K562 (cell line): ENCODE data around the gene SERPINB5. TPM values are rescaled to one million over a fixed set of nuclear protein-coding genes. Genes with fewer than 3 reads are reported as not detected.

Source experiments
- ATAC-seq: fragments of 200-7000 bp; cut with Tn5 transposase; 3 replicates; pipeline ENCODE4 v1.9.1; 2020; ENCODE audit warnings: moderate library complexity
- BruUV-seq: library from RNA; stranded (reverse); fragments of 400-500 nt; replicated peaks from 2 replicates; lab custom pipeline; 2021; lab: Mats Ljungman, UMichigan
- CTCF ChIA-PET: fragments of 300-600 bp; formaldehyde crosslinking; extraction: SDS; loops from one replicate; lab custom pipeline; 2021; ENCODE audit warnings: low intra/inter-chr PET ratio; lab: Yijun Ruan, JAX
- POLR2A ChIA-PET: fragments of 300-600, 350-650 bp; sonication (Branson Sonifier 250); formaldehyde crosslinking; extraction: SDS; loops from one replicate; lab custom pipeline; 2021; ENCODE audit warnings: antibody characterized with exemption, inconsistent platforms; lab: Yijun Ruan, JAX
- DNase-seq, 4 experiments: peaks; one replicate each; pipeline versions ENCODE4 v3.0.0 to v3.0.0-alpha.2; 2011 to 2018; ENCODE audit warnings: low spot score in 3 of 4, mixed read lengths in 3 of 4; ENCODE audit errors: extremely low read depth in 1 of 4
- FAIRE-seq: peaks from 2 replicates; lab custom pipeline; 2011; peaks lifted over from hg19 to GRCh38; lab: Jason Lieb, UNC
- H2AFZ ChIP-seq: 2 replicates; pipeline ENCODE4 v1.6.0; 2011; ENCODE audit warnings: low read depth, low read length, control low read depth, inconsistent platforms
- H3K27ac ChIP-seq: fragments of 200-600 bp; 3 replicates; pipeline ENCODE4 v1.8.0; 2011; ENCODE audit warnings: low read depth, mild to moderate bottlenecking, control low read depth, inconsistent platforms, low read length, moderate library complexity, mixed read lengths; ENCODE audit errors: extremely low read depth
- H3K27me3 ChIP-seq, 2 experiments: fragments of 300-600 bp in 1 of 2; 2 replicates in 1 of 2; 3 replicates in 1 of 2; pipeline versions ENCODE4 v1.6.0 to v1.8.0; 2011; ENCODE audit warnings: inconsistent platforms in 2 of 2, low read length in 2 of 2, mild to moderate bottlenecking in 1 of 2, mixed read lengths in 1 of 2, moderate library complexity in 1 of 2; ENCODE audit not compliant: control insufficient read depth in 2 of 2, insufficient read depth in 2 of 2
- H3K36me3 ChIP-seq: fragments of 300-600 bp; 3 replicates; pipeline ENCODE4 v1.8.0; 2011; ENCODE audit warnings: mild to moderate bottlenecking, low read length, inconsistent platforms; ENCODE audit not compliant: control insufficient read depth, insufficient read depth
- H3K4me1 ChIP-seq, 2 experiments: fragments of 200-600 bp in 1 of 2; replicated peaks in 1 of 2; 2 replicates in 1 of 2; 3 replicates in 1 of 2; pipeline versions ENCODE4 v1.5.1 to v1.8.0; 2011; ENCODE audit warnings: inconsistent platforms in 2 of 2, low read length in 2 of 2, mild to moderate bottlenecking in 1 of 2, mixed read lengths in 1 of 2, moderate library complexity in 1 of 2; ENCODE audit not compliant: control insufficient read depth in 2 of 2, insufficient read depth in 2 of 2
- H3K4me2 ChIP-seq: 2 replicates; pipeline ENCODE4 v1.6.1; 2011; ENCODE audit warnings: low read length, control low read depth, inconsistent platforms, mixed read lengths; ENCODE audit not compliant: insufficient read depth
- H3K4me3 ChIP-seq: fragments of 200-600 bp; sonication (generic), shearing (Covaris generic); 2 replicates; pipeline ENCODE4 v1.5.1; 2016; ENCODE audit warnings: control low read depth, inconsistent platforms
- H3K79me2 ChIP-seq: fragments of 200-600 bp; 3 replicates; pipeline ENCODE4 v1.8.0; 2011; ENCODE audit warnings: low read length, inconsistent platforms; ENCODE audit not compliant: control insufficient read depth, insufficient read depth
- H3K9ac ChIP-seq, 2 experiments: 2 replicates each; pipeline versions ENCODE4 v1.6.0 to v1.6.1; 2011; ENCODE audit warnings: low read depth in 2 of 2, low read length in 2 of 2, control low read depth in 1 of 2, inconsistent platforms in 1 of 2, mild to moderate bottlenecking in 1 of 2, mixed read lengths in 1 of 2; ENCODE audit not compliant: insufficient read depth in 1 of 2
- H3K9me1 ChIP-seq: one replicate; pipeline ENCODE4 v1.6.0; 2011; ENCODE audit warnings: inconsistent platforms, mild to moderate bottlenecking, low read length, moderate library complexity; ENCODE audit not compliant: control insufficient read depth, insufficient read depth
- H3K9me3 ChIP-seq: replicated peaks from 2 replicates; pipeline ENCODE4 v1.5.1; 2011; ENCODE audit warnings: low read depth, low read length, inconsistent platforms; ENCODE audit not compliant: control insufficient read depth, insufficient read depth
- H4K20me1 ChIP-seq: replicated peaks from 2 replicates; pipeline ENCODE4 v1.6.1; 2011; ENCODE audit warnings: low read length, inconsistent platforms, mixed read lengths; ENCODE audit not compliant: control insufficient read depth, insufficient read depth
- CBX3 ChIP-seq, 2 experiments: IDR thresholded peaks; 1 replicate in 1 of 2; 2 replicates in 1 of 2; pipeline ENCODE4 v1.6.1; 2012; ENCODE audit warnings: inconsistent platforms in 2 of 2, low read length in 2 of 2, borderline replicate concordance in 1 of 2, control low read depth in 1 of 2
- GABPA ChIP-seq: fragments of 200-800 bp; sonication (Bioruptor generic); conservative IDR thresholded peaks from 2 replicates; pipeline ENCODE4 v1.6.1; 2016; ENCODE audit warnings: low read depth, missing genetic modification characterization, missing compliant biosample characterization
- HDAC1 ChIP-seq, 2 experiments: fragments of 450-650 bp; IDR thresholded peaks; 2 replicates each; pipeline ENCODE4 v1.6.1; 2016 to 2017; ENCODE audit warnings: inconsistent platforms in 1 of 2, mild to moderate bottlenecking in 1 of 2, moderate library complexity in 1 of 2
- NFE2 ChIP-seq: IDR thresholded peaks from 2 replicates; pipeline ENCODE4 v1.6.1; 2014; ENCODE audit warnings: antibody characterized with exemption, low read depth
- ZNF239 ChIP-seq: fragments of 250-450 bp; sonication (Bioruptor Pico); IDR thresholded peaks from 2 replicates; pipeline ENCODE4 v1.4.0; 2020; ENCODE audit warnings: mild to moderate bottlenecking
- WGBS: fragments of 100-300 bp; shearing (Covaris generic); methylation state at CpG from one replicate; pipeline ENCODE4 v1.1.6; 2016; ENCODE audit warnings: low coverage, mixed read lengths; ENCODE audit not compliant: insufficient coverage; ENCODE audit errors: missing lambda C conversion rate; 5-methylcytosine and 5-hydroxymethylcytosine counted together
- in situ Hi-C: fragments of 300-500 bp; cut with MboI; formaldehyde crosslinking; loops from 4 replicates; pipeline ENCODE4 v1.15.0; 2018; ENCODE audit warnings: inconsistent platforms, mixed read lengths
- intact Hi-C: fragments of 100-400 bp; cut with micrococcal nuclease; formaldehyde crosslinking; loops from 2 replicates; pipeline ENCODE4 v1.14.2; 2022
- polyA plus RNA-seq, 8 experiments: library from polyadenylated mRNA; depleted of rRNA in 4 of 8; stranded (reverse) in 5 of 8; unstranded in 3 of 8; fragments of >200 nt; fragmentation: Nextera tagmentation in 2 of 8; fragmentation: Illumina TruSeq in 1 of 8; extraction: Ambion mirVana in 2 of 8; extraction: Trizol in 1 of 8; gene quantifications; 2 replicates each; pipeline versions ENCODE4 v1.2.1 to v1.2.3, GENCODE V29; 2011 to 2014; ENCODE audit warnings: inconsistent platforms in 1 of 8, missing spikeins in 1 of 8
- total RNA-seq, 7 experiments: library from RNA; depleted of rRNA in 6 of 7; stranded (reverse); fragments of >200 nt in 6 of 7; fragmentation: Illumina TruSeq in 2 of 7; extraction: Trizol in 2 of 7; gene quantifications; 2 replicates each; pipeline versions ENCODE4 v1.2.1 to v1.2.3, GENCODE V29; 2011 to 2021; ENCODE audit warnings: low replicate concordance in 1 of 7
- TF ChIP-seq, protein P1 (sequence below): fragments of 450-650 bp; IDR thresholded peaks from one replicate; pipeline ENCODE4 v1.6.1; 2018; ENCODE audit warnings: mild to moderate bottlenecking, moderate library complexity; ENCODE audit not compliant: partially characterized antibody

SERPINB5 gene
- total and polyA plus RNA-seq, 9 of the 15 experiments (the other 6 are each of a cell fraction or from before 2014, with no cell fraction given): 0.05 to 1.4 (median 0.49) TPM; not detected in 1

DNA sequence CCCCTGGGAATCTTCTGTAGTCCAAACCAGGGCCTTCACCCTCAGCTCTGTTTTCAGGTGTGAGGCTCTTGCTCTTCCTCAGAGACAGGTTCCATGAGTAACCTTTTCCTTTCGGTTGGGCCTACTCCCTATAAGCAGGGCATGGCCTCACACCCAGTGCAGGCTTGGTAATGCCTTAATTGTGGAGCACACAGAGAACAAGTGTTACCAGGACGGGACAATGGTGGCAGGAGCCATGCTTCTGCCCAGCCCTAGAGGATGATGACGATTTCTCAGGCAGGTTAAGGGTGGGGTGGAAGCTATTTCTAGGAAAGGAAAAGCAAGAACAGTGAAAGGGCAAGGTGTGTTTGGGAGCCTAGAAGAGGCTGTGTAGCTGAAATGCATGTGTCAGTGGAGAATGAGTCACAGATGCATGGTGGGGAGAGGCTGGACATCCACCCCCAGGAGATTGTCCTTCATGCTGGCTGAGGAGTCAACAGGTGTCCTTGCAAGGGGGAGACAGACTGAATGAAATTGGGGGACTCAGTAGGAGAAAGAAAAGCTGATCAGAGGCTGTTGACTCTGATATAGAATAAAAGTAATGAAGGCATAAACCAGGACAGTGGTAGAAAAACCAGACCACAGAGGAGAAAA, 43.4 kb downstream of the SERPINB5 start (continued):
- TF ChIP-seq GABPA (tag) (no peak), ZNF239 (CRISPR knock-in tag) (no peak), CBX3 (IDR thresholded peaks at IDR 0.05; ENCODE audit: borderline replicate concordance in 1 of 2, low read length in 2 of 2) (no peak)
- TF ChIP-seq, protein P1, sequence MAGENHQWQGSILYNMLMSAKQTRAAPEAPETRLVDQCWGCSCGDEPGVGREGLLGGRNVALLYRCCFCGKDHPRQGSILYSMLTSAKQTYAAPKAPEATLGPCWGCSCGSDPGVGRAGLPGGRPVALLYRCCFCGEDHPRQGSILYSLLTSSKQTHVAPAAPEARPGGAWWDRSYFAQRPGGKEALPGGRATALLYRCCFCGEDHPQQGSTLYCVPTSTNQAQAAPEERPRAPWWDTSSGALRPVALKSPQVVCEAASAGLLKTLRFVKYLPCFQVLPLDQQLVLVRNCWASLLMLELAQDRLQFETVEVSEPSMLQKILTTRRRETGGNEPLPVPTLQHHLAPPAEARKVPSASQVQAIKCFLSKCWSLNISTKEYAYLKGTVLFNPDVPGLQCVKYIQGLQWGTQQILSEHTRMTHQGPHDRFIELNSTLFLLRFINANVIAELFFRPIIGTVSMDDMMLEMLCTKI: no peak

DNA sequence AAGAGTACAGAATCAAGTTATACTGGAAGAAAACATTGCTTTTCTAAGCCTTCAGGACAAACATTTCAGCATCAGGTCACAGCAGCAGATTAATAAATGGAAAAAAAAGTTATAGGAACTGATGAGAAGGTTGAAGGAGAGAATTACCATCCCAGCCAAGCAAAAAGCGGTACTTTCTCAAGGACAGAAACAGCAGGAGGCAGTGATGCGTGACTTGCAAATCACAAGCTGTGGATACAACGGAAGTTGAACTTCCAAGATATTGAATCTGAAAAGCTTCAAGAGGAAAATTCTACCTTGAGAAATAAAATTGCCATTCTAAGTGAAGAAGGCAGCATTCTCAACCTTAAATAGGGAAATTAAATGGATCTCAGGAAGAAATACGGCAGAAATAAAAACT, 46.9 kb downstream of the SERPINB5 start:
- Histone ChIP-seq H3K4me1 (no peaks in the 10 kb centered on the region), H3K4me2 (no peak overlapping the region), H3K36me3 (no peaks in the 10 kb centered on the region), H3K79me2 (no peaks in the 10 kb centered on the region), H3K9me1 (no peaks in the 10 kb centered on the region), H3K4me3 (no peak overlapping the region), H3K9me3 (no peaks in the 10 kb centered on the region), H3K9ac (no peak overlapping the region), H4K20me1 (no peaks in the 10 kb centered on the region), H2AFZ (no peak overlapping the region), H3K27me3 (no peaks in the 10 kb centered on the region), H3K27ac (no peak overlapping the region)
- 0% methylated on average over 4 of the region's 4 CpGs for WGBS
- no TSS peak for BruUV-seq
- intact Hi-C loops: no loop called here
- no peak for FAIRE-seq
- no peak for DNase-seq
- in situ Hi-C loops: loop anchor here (25.0 kb wide), 1 partner anchor 464 kb away; no protein-coding TSS in a partner anchor
- no peak for TF ChIP-seq HDAC1 (IDR thresholded peaks at IDR 0.05)
- 0 out of 2 replicates have a peak, but pooled peaks have one; percentile 6 for TF ChIP-seq NFE2
- ATAC-seq: no peak
- CTCF ChIA-PET: no interaction called here
- POLR2A ChIA-PET: no interaction called here
